ENCODE data around the gene LRRC71.

Gene LRRC71

GRCh38 chr1:156920233-156921052, at the start of gene LRRC71:
Gene LRRC71 (plus strand): TSS chr1:156920632. CDS start chr1:156920804, 172 bp downstream.
- DNase-seq = peak; percentile 94

- DNase-seq = no peak
These were observed 46.8 kb upstream of the LRRC71 start for GRCh38 chr1:156873659-156874058.

- DNase-seq = no peak
These were observed 46.3 kb upstream of the LRRC71 start for GRCh38 chr1:156874142-156874541.

GRCh38 chr1:156874572-156875340, 45.7 kb upstream of the LRRC71 start:
- no peak for DNase-seq

DNA sequence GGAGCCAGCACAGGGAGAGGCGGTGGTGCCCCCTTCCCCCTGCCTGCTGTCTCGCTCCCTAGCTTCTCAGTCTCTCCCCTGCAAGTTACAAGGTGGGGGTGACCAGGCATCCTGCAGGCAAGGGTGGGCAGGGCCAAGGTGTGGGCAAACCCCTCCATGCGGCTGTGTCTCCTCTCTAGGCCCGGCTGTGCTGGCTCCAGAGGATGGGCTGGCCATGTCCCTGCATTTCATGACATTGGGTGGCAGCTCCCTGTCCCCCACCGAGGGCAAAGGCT, 45.2 kb upstream of the LRRC71 start:
- DNase-seq = no peak

DNA sequence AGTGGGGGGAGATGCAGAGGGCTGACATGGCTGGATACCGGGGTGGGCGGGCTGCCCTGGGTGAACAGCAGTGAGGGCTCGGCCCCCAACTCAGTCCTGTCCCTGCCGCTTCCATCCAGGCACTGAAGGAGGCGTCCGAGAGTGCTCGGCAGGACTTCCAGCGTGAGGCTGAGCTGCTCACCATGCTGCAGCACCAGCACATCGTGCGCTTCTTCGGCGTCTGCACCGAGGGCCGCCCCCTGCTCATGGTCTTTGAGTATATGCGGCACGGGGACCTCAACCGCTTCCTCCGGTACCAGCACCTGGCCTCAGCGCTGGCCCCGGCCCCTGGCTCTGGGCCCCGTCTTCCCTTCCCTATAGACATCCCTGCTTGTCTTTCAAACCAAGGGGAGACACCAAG, 44.2 kb upstream of the LRRC71 start:
- no peak for DNase-seq

DNA sequence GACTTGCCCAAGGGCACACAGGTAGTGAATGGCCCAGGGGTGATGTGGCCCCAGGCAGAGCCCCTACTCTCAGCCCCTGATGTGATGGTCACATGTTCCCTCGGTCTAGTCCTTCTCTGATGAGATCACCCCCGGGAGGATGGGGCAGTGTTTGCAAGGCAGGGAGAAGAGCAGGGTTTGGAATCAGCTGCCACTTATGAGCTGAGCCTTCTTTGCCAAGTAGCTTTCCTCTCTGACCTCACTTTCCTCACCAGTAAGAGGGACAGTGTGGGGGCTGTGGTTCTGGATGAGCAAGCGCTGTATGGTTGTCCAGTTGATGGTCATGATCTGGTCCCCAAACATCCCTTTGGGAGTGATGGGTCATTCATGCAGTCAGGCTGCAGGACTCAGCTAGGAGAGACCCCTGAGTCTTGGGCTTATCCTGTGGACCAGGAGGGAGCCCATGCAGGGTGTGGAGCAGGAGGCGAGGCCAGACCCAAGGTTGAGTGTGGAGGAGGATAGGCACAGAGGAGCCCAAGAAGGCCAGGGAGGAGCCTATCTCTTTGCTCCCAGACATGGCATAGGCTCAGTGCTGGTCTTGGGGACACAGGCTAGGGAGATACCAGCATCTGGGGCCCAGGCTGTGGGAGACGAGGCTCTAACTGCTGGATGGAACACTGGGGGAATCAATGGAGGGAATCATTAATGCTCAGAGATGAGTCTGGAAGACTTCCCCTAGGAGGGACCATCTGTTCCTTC, 42.8 kb upstream of the LRRC71 start:
- DNase-seq = peak; percentile 47

GRCh38 chr1:156879876-156880275, 40.6 kb upstream of the LRRC71 start:
- no peak for DNase-seq

- DNase-seq = peak; percentile 40
These were observed 40.0 kb upstream of the LRRC71 start for GRCh38 chr1:156880473-156880872.

- peak; percentile 87 for DNase-seq
These were observed 39.3 kb upstream of the LRRC71 start for GRCh38 chr1:156881101-156881500.

DNA sequence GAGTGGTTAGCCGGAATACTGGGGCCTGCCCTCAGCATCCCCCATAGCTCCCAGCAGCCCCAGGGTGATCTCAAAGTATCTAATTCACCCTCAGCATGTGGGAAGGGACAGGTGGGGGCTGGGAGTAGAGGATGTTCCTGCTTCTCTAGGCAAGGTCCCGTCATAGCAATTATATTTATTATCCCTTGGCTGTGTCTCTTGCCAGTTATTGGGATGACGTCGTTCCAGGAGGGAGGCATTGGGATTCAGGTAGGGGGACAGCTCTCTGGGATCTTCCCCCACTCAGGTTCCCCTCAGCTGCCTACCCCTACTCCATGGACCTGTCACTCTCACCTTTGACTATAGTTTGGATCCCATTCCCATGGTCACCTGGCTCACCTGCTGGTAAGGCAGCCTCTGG, 38.8 kb upstream of the LRRC71 start:
- DNase-seq = no peak

GRCh38 chr1:156882543-156882942, 37.9 kb upstream of the LRRC71 start:
- peak; percentile 30 for DNase-seq

GRCh38 chr1:156883919-156884318, 36.5 kb upstream of the LRRC71 start:
- no peak for DNase-seq

- no peak for DNase-seq
These were observed 35.8 kb upstream of the LRRC71 start for GRCh38 chr1:156884560-156885184.

GRCh38 chr1:156885314-156885713, 35.1 kb upstream of the LRRC71 start:
- no peak for DNase-seq

- DNase-seq = peak; percentile 73
These were observed 34.5 kb upstream of the LRRC71 start for GRCh38 chr1:156885880-156886355.

GRCh38 chr1:156886583-156887281, 33.7 kb upstream of the LRRC71 start:
- DNase-seq = peak; percentile 44

GRCh38 chr1:156887317-156887716, 33.1 kb upstream of the LRRC71 start:
- peak; percentile 59 for DNase-seq

GRCh38 chr1:156887734-156888133, 32.7 kb upstream of the LRRC71 start:
- DNase-seq = no peak

DNA sequence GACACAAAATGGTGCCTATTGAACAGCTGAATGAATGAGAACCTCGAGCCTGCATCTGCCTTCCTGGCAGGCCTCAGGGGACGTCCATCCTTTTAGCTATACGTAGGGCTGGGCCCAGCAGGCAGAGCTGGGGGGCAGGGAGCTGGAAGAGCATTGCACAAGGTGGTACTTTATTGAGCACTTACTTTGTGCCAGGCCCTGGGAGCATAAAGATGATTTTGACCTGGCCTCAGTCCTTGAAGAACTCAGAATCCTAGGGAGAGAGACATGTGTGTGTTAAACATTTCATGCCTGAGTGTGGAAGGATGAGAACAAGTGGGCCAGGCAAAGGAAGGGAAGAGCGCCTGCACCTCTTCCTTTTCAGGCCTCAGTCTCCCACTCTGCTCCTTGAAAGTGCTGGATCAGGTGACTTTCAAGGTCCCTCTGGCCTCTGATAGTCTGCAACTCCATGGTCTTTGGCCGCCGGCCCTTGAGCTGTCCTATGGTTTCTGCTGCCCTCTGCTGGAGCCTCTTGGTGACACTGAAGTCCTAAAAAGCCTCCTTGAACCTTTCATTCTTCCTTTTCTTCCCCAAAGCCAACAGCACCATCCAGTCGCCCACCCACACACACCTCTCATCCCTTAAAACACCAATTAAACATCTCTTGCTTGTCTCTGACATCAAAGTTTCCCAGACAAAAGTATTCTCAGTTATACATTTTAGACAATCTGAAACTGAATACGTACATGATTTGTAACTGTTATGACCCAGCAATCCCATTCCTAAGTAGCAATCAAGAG, 30.4 kb upstream of the LRRC71 start:
- DNase-seq = peak; percentile 93

Measured in NCI-H82 (cell line).